NCI-H2081 treated with DMSO at 0.1 percent for 48 hours (cell line): ENCODE data around the gene SCUBE1.

Source experiments
- DNase-seq: peaks from one replicate; lab custom pipeline; 2025; lab: John Stamatoyannopoulos, UW

Gene SCUBE1

GRCh38 chr22:43326331-43327156 is 16.6 kb downstream of the SCUBE1 start:
- no peak for DNase-seq

DNA sequence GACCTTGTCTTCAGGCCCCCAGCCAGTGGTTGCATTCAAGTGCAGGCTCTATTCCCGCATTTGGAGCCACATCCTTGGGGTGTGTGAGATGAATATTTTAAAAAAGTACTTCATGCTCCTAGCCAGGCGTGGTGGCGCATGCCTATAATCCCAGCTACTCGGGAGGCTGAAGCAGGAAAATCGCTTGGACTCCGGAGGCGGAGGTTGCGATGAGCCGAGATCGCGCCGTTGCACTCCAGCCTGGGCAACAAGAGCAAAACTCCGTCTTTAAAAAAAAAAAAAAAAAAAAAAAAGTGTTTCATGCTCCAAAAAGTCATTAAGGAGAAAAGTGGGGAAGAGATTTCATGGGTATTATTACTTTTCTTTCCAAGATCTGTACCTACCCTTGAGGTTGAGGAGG is 18.0 kb downstream of the SCUBE1 start:
- DNase-seq, result no peak

DNA sequence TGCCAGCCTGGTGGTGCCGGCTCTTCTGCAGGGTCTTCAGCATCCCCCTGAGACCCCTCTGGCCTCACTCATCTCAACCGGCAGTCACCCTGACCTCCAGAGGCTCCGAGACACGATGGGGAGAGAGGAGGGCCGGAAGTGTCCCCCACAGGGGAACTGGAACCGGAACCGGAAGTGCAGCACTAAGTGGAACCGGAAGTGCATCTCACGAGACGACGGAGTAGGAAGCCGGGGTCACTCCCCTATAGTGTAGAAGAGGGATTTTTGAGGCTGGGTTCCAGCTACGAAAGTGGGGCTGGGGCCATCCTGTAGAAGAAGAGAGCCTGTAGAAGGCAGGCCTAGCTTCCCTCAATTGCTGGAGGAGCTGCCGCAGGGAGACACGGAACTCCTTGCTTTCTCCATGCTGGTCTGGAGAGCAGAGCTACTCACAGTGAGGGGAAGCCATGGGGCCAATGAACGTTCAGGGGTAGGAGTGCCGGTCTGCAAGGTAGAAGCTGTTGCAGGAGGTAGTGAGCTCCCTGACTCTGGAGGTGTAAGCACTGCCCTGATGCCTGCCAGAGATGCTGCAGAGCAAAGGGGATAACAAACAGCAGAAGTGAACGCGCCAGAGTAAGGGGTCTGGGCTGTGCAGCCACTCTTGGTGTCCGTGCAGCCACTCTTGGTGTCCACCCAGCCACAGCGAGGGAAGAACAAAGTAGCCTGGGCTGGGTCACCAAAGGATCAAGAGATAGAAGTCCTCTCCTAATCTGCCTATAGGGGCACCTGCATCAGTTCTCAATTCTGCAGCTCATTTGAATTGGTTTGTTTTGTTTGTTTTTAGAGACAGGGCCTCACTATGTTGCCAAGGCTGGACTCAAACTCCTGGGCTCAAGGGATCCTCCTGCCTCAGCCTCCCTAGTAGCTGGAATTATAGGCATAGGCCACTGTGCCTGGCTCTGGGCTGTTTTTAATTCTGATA is 21.9 kb downstream of the SCUBE1 start:
- no peak for DNase-seq

DNA sequence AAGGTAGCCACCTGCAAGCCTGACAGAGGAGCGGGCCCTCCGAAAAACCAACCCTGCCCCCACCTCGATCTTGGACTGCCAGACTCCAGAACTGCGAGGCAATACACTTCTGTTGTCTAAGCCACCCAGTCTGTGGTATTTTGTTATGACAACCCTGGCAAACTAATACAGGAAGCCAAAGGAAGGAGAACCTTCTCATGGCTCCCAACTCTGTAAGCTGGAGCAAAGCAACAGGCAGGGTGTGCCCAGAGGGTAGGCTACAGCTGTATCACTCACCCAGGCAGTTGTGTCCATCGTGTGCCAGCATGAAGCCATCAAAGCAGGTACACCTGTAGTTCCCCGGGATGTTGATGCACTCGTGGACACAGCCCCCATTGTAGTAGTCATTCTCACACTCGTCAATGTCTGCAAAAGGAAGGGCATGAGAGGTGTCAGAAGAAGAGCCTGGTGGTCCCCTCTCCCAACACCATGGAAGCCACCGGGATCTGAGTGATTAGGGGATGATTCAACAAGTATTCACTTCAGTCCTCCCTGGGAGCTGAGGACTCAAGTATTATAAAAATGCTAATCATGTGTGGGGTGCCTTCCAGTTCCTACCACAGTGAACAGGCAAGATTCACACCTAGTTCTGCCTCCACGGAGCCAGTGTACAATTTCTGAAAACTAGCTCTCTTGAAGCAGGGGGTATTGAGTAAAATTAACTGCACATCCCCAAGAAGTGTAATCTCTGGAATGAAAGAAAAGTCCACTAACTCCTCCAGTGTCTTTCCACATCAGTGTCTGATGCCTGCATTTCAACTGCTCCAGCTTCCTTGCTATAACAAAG is 23.3 kb downstream of the SCUBE1 start:
- DNase-seq, result no peak

DNA sequence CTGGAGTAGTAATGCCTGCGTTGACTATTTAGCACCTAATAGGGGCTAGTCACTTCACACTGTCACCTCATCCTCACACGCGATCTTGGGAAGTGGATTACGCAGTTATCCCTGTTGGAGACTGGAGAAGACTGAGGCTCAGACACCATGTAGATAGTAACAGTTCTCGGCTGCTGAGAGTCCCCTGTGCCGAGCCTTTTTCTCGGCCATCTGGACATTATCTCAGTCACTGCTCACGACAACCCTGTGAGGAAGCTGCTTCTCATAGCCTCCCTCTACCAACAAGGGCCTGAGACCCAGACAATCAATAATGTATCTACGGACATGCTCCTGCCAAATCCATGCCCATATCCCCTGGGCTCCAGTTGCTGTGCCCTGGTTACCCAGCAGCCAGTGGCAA is 25.9 kb downstream of the SCUBE1 start:
- DNase-seq, result no peak

GRCh38 chr22:43315687-43316217 is 27.4 kb downstream of the SCUBE1 start:
- DNase-seq, result no peak

GRCh38 chr22:43314611-43315010 is 28.6 kb downstream of the SCUBE1 start:
- no peak for DNase-seq

- no peak for DNase-seq
Measured at GRCh38 chr22:43313890-43314474, 29.2 kb downstream of the SCUBE1 start.

- DNase-seq, result no peak
Measured at GRCh38 chr22:43313244-43313889, 29.8 kb downstream of the SCUBE1 start.

DNA sequence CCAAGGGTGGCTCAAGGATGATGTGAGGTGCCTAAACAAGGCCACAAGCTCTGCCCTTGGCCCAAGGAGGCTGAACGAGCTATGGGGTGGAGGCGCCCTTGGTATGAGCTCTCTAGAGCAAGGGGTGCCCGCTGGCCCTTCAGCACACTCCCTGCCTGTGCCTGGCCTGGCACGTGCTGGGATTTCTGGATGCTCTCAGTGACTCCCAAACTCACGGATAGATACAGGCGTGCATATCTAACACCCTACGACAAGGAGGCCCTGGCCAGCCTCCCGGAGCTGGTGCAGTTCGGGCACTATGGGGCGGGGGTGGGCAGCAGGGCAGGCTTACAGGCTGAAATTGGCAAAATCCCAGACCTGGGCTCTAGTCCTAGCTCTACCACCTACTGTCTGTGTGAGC is 30.6 kb downstream of the SCUBE1 start:
- no peak for DNase-seq

GRCh38 chr22:43310798-43311197 is 32.4 kb downstream of the SCUBE1 start:
- DNase-seq, result no peak

- no peak for DNase-seq
Measured at GRCh38 chr22:43310311-43310710, 32.9 kb downstream of the SCUBE1 start.

GRCh38 chr22:43308836-43309235 is 34.3 kb downstream of the SCUBE1 start:
- no peak for DNase-seq

DNA sequence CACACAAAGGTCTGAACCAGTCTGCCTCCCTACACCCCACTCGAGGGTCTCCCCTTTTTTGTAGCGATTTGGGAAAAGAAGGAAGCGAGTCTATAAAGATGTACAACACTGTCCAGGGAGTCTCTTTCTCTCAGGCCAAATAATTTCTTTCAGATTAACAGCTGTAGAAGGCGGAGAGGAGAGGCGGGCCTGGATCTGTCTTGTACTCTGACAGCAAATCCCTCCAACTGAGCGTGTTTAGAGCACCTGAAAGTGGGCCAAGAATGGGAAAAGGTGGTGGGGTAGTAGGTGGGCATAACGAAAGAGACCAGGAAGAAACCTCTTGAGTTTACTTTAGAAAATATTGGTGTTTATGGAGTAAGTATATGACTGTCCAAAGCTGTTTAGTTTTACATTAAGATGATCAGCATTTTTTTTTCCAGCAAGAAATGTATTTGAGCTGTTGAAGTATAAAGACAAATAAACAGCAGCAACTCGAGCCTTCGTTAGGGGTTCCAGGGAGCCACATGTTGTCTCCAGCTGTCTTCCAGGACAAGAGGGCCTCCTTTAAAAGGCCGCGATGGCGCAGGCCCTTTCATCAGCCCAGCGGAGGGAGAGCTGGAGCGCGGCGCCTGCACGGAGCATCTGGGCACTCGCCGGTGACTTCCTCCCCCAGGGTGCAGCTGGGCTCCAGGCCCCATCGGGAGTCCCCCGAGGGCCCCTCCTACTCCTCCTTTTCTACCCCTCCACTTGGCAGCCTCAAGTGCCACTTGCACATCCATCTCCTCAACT is 34.9 kb downstream of the SCUBE1 start:
- no peak for DNase-seq

GRCh38 chr22:43305806-43306205 is 37.4 kb downstream of the SCUBE1 start:
- DNase-seq, result no peak

DNA sequence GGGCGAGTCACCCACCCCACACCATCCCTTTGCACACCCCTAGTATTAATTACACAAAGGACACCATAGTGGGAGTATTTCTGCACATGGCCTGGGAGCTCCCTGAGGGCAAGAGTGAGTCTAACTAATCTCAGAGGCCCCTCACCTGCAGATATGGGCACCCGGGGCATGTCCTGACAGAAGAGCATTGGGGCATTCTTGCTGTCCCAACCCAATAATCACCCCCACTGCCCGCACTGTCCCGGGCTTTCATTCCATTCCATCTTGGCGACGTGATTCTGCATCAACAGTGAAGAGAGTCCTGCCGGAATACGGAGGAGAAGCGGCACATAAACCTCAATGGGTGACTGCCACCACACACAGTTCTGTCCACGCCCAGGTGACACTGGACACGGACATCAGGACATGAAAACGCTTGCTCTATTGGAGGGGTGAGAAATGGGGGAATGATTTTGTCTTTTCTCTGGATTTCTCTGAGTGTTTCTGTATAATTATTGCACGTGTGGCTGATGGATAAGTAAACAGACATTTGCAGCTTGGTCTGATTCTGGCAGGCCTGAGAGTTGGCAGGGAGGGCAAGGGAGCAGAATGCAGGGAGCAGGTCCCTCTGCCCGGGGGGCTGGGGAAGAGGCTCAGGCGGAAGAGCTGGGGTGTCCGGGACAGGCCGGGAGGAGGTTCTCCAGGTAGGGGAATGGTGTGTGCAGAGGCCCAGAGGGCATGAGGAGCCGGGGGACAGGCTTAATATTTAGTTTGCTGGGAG is 38.2 kb downstream of the SCUBE1 start:
- no peak for DNase-seq

DNA sequence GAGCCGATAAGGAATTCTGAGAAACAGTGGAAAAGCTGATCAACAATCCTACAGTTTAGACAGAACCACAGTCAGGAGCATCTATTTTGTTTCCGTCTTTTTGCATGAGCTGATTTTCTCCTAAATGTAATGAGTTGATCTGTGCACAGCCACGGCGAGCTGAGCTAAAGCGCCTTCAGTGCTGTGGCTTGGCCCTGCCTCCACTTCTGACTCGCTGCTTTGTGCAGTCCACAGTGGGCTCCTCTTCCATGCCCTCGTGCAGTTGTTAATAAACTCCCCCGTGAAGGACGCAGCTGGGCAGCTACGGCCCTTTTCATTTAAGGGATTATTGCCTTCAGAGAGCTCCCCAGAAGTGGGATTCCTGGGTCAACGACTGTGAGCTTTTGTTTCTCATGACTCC is 39.4 kb downstream of the SCUBE1 start:
- DNase-seq, result no peak

GRCh38 chr22:43303166-43303565 is 40.0 kb downstream of the SCUBE1 start:
- DNase-seq, result no peak

- DNase-seq, result no peak
Measured at GRCh38 chr22:43302531-43303041, 40.6 kb downstream of the SCUBE1 start.
